ENCODE data around the gene RNASE8.

Gene RNASE8

GRCh38 chr14:21063479-21063878 is 5.9 kb downstream of the RNASE8 start:
- H3K27me3 ChIP-seq (ENCODE audit: low read depth, low read length): peaks cover 72% of the 10 kb centered on the region
- no peak overlapping the region for H3K27ac ChIP-seq (ENCODE audit: low read length)
- H3K79me2 ChIP-seq (ENCODE audit: low read length): no peaks in the 10 kb centered on the region
- no peak overlapping the region for H3K4me3 ChIP-seq (ENCODE audit: low read length)
- H3K9me3 ChIP-seq (ENCODE audit: insufficient read depth, low read length): no peaks in the 10 kb centered on the region
- H2AFZ ChIP-seq (ENCODE audit: low read depth, low read length): no peak overlapping the region
- TF ChIP-seq CTCF (IDR thresholded peaks at IDR 0.05; ENCODE audit: low read depth, low read length) (no peak), EZH2phosphoT487 (IDR thresholded peaks at IDR 0.05; ENCODE audit: low read depth) (no peak)
- H3K4me1 ChIP-seq (ENCODE audit: low read length): peaks cover 13% of the 10 kb centered on the region
- H3K36me3 ChIP-seq (replicated peaks; ENCODE audit: low read depth, low read length): no peaks in the 10 kb centered on the region
- H3K4me2 ChIP-seq (ENCODE audit: low read length): no peak overlapping the region
- no peaks in the 10 kb centered on the region for H4K20me1 ChIP-seq (ENCODE audit: insufficient read depth, low read length)
- no peak overlapping the region for H3K9ac ChIP-seq (ENCODE audit: low read length)

GRCh38 chr14:21066882-21067502 is 9.4 kb downstream of the RNASE8 start:
- H3K27me3 ChIP-seq (ENCODE audit: low read depth, low read length): peaks cover 64% of the 10 kb centered on the region
- no peak overlapping the region for H3K9ac ChIP-seq (ENCODE audit: low read length)
- peak; percentile 68 for TF ChIP-seq CTCF (IDR thresholded peaks at IDR 0.05; ENCODE audit: low read depth, low read length)
- TF ChIP-seq EZH2phosphoT487 (IDR thresholded peaks at IDR 0.05; ENCODE audit: low read depth): no peak
- no peaks in the 10 kb centered on the region for H4K20me1 ChIP-seq (ENCODE audit: insufficient read depth, low read length)
- H3K36me3 ChIP-seq (replicated peaks; ENCODE audit: low read depth, low read length): no peaks in the 10 kb centered on the region
- H3K4me3 ChIP-seq (ENCODE audit: low read length): no peak overlapping the region
- no peak overlapping the region for H3K27ac ChIP-seq (ENCODE audit: low read length)
- no peaks in the 10 kb centered on the region for H3K9me3 ChIP-seq (ENCODE audit: insufficient read depth, low read length)
- no peak overlapping the region for H2AFZ ChIP-seq (ENCODE audit: low read depth, low read length)
- peaks cover 30% of the 10 kb centered on the region for H3K4me1 ChIP-seq (ENCODE audit: low read length)
- H3K4me2 ChIP-seq (ENCODE audit: low read length): peak overlapping the region; percentile 22; the same call in 1 of the 2 replicates
- no peaks in the 10 kb centered on the region for H3K79me2 ChIP-seq (ENCODE audit: low read length)

- no peaks in the 10 kb centered on the region for H4K20me1 ChIP-seq (ENCODE audit: insufficient read depth, low read length)
- H3K9ac ChIP-seq (ENCODE audit: low read length): peak overlapping the region; percentile 89; the same call in 1 of the 2 replicates
- H2AFZ ChIP-seq (ENCODE audit: low read depth, low read length): no peak overlapping the region
- H3K4me2 ChIP-seq (ENCODE audit: low read length): peak overlapping the region; percentile 93
- no peaks in the 10 kb centered on the region for H3K36me3 ChIP-seq (replicated peaks; ENCODE audit: low read depth, low read length)
- no peak overlapping the region for H3K27ac ChIP-seq (ENCODE audit: low read length)
- H3K4me3 ChIP-seq (ENCODE audit: low read length): peak overlapping the region; percentile 84
- H3K9me3 ChIP-seq (ENCODE audit: insufficient read depth, low read length): no peaks in the 10 kb centered on the region
- H3K4me1 ChIP-seq (ENCODE audit: low read length): peaks cover 38% of the 10 kb centered on the region
- TF ChIP-seq CTCF (IDR thresholded peaks at IDR 0.05; ENCODE audit: low read depth, low read length) (peak; percentile 76), EZH2phosphoT487 (IDR thresholded peaks at IDR 0.05; ENCODE audit: low read depth) (no peak)
- no peaks in the 10 kb centered on the region for H3K79me2 ChIP-seq (ENCODE audit: low read length)
- peaks cover 47% of the 10 kb centered on the region for H3K27me3 ChIP-seq (ENCODE audit: low read depth, low read length)
These were observed 11.1 kb downstream of the RNASE8 start for GRCh38 chr14:21068521-21069387.

GRCh38 chr14:21069388-21070082 is 11.9 kb downstream of the RNASE8 start:
- H3K27ac ChIP-seq (ENCODE audit: low read length): no peak overlapping the region
- peaks cover 38% of the 10 kb centered on the region for H3K4me1 ChIP-seq (ENCODE audit: low read length)
- H3K27me3 ChIP-seq (ENCODE audit: low read depth, low read length): peaks cover 41% of the 10 kb centered on the region
- TF ChIP-seq CTCF (IDR thresholded peaks at IDR 0.05; ENCODE audit: low read depth, low read length): no peak
- no peak for TF ChIP-seq EZH2phosphoT487 (IDR thresholded peaks at IDR 0.05; ENCODE audit: low read depth)
- peak overlapping the region; percentile 73 for H2AFZ ChIP-seq (ENCODE audit: low read depth, low read length)
- H3K9ac ChIP-seq (ENCODE audit: low read length): peak overlapping the region; percentile 89
- H3K9me3 ChIP-seq (ENCODE audit: insufficient read depth, low read length): no peaks in the 10 kb centered on the region
- H3K79me2 ChIP-seq (ENCODE audit: low read length): no peaks in the 10 kb centered on the region
- H3K36me3 ChIP-seq (replicated peaks; ENCODE audit: low read depth, low read length): no peaks in the 10 kb centered on the region
- peak overlapping the region; percentile 84 for H3K4me3 ChIP-seq (ENCODE audit: low read length)
- peak overlapping the region; percentile 93 for H3K4me2 ChIP-seq (ENCODE audit: low read length)
- no peaks in the 10 kb centered on the region for H4K20me1 ChIP-seq (ENCODE audit: insufficient read depth, low read length)

Measured in OCI-LY3 (cell line).